ENCODE data around the gene OR2G3. TPM values are rescaled to one million over a fixed set of nuclear protein-coding genes. Genes with fewer than 3 reads are reported as not detected.

The OR2G3 gene
- total RNA-seq, 1 donor from 2014 or later, result not detected

Small RNA genes lying within 50 kb of the gene (small RNA-seq; reads per million reads assigned to genes)
- gene RF00026 (ENCODE audit: low replicate concordance), result not detected

Other genes starting within 250 kb of the OR2G3 start
- 2.8 TPM for gene NLRP3, start 189.4 kb upstream of the OR2G3 start, total RNA-seq
- not detected for gene OR2B11, start 147.5 kb upstream of the OR2G3 start, total RNA-seq
- not detected for gene OR2C3, start 69.1 kb upstream of the OR2G3 start, total RNA-seq
- 1.1 TPM for gene GCSAML, start 56.5 kb upstream of the OR2G3 start, total RNA-seq
- not detected for gene OR2G2, start 17.2 kb upstream of the OR2G3 start, total RNA-seq
- not detected for gene OR13G1, start 74.2 kb downstream of the OR2G3 start, total RNA-seq
- not detected for gene OR6F1, start 111.1 kb downstream of the OR2G3 start, total RNA-seq
- not detected for gene OR14K1, start 133.0 kb downstream of the OR2G3 start, total RNA-seq
- not detected for gene OR14A2, start 142.6 kb downstream of the OR2G3 start, total RNA-seq
- gene OR1C1, start 155.0 kb downstream of the OR2G3 start, total RNA-seq, result not detected
- gene OR14A16, start 218.5 kb downstream of the OR2G3 start, total RNA-seq, result not detected
- gene OR11L1, start 236.3 kb downstream of the OR2G3 start, total RNA-seq, result not detected